ENCODE measurements around the gene AKAP17A.

GRCh38 chrX:1610166-1610565 lies 18.8 kb downstream of the AKAP17A start:
- TF ChIP-seq, protein P1, sequence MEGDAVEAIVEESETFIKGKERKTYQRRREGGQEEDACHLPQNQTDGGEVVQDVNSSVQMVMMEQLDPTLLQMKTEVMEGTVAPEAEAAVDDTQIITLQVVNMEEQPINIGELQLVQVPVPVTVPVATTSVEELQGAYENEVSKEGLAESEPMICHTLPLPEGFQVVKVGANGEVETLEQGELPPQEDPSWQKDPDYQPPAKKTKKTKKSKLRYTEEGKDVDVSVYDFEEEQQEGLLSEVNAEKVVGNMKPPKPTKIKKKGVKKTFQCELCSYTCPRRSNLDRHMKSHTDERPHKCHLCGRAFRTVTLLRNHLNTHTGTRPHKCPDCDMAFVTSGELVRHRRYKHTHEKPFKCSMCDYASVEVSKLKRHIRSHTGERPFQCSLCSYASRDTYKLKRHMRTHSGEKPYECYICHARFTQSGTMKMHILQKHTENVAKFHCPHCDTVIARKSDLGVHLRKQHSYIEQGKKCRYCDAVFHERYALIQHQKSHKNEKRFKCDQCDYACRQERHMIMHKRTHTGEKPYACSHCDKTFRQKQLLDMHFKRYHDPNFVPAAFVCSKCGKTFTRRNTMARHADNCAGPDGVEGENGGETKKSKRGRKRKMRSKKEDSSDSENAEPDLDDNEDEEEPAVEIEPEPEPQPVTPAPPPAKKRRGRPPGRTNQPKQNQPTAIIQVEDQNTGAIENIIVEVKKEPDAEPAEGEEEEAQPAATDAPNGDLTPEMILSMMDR (IDR thresholded peaks at IDR 0.05), result no peak
- TF ChIP-seq POLR2A (IDR thresholded peaks at IDR 0.05), result no peak
